NCI-H146 (cell line): ENCODE data around the gene EFCAB6.

Experiments used
- DNase-seq: peaks from one replicate; lab custom pipeline; 2025; lab: John Stamatoyannopoulos, UW

Gene EFCAB6

GRCh38 chr22:43580271-43580750 lies 231.8 kb downstream of the EFCAB6 start:
- DNase-seq = no peak

GRCh38 chr22:43574738-43575137 lies 237.4 kb downstream of the EFCAB6 start:
- no peak for DNase-seq

GRCh38 chr22:43572710-43573109 lies 239.4 kb downstream of the EFCAB6 start:
- no peak for DNase-seq

- DNase-seq = no peak
Observed at GRCh38 chr22:43571181-43571580, 240.9 kb downstream of the EFCAB6 start.

GRCh38 chr22:43570531-43571165 lies 241.5 kb downstream of the EFCAB6 start:
- DNase-seq = no peak

GRCh38 chr22:43569111-43569510 lies 243.0 kb downstream of the EFCAB6 start:
- DNase-seq = no peak

GRCh38 chr22:43567691-43568324 lies 244.3 kb downstream of the EFCAB6 start:
- no peak for DNase-seq

- DNase-seq = no peak
Observed at GRCh38 chr22:43566561-43567332, 245.4 kb downstream of the EFCAB6 start.

GRCh38 chr22:43566021-43566420 lies 246.1 kb downstream of the EFCAB6 start:
- DNase-seq = no peak

- DNase-seq = no peak
Observed at GRCh38 chr22:43564859-43565258, 247.2 kb downstream of the EFCAB6 start.

GRCh38 chr22:43563571-43563970 lies 248.5 kb downstream of the EFCAB6 start:
- DNase-seq = no peak

- DNase-seq = no peak
Observed at GRCh38 chr22:43562843-43563242, 249.3 kb downstream of the EFCAB6 start.

- DNase-seq = no peak
Observed at GRCh38 chr22:43561415-43562178, 250.5 kb downstream of the EFCAB6 start.

- DNase-seq = no peak
Observed at GRCh38 chr22:43560651-43561050, 251.5 kb downstream of the EFCAB6 start.

- no peak for DNase-seq
Observed at GRCh38 chr22:43555561-43556515, 256.3 kb downstream of the EFCAB6 start.

- DNase-seq = no peak
Observed at GRCh38 chr22:43554694-43555365, 257.3 kb downstream of the EFCAB6 start.

- DNase-seq = no peak
Observed at GRCh38 chr22:43554259-43554636, 257.9 kb downstream of the EFCAB6 start.

- no peak for DNase-seq
Observed at GRCh38 chr22:43553451-43554258, 258.4 kb downstream of the EFCAB6 start.

- DNase-seq = no peak
Observed at GRCh38 chr22:43550672-43551071, 261.4 kb downstream of the EFCAB6 start.
